IPS-NIHi11 (cell line): ENCODE data around the gene ATP5PO.
A peak's percentile ranks its signal among the peaks of the same experiment; 100 is the strongest.

ENCODE experiments used
- DNase-seq: peaks from one replicate; pipeline ENCODE4 v3.0.0; 2012; ENCODE audit warnings: mixed read lengths, low spot score

Gene ATP5PO, protein sequence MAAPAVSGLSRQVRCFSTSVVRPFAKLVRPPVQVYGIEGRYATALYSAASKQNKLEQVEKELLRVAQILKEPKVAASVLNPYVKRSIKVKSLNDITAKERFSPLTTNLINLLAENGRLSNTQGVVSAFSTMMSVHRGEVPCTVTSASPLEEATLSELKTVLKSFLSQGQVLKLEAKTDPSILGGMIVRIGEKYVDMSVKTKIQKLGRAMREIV

DNA sequence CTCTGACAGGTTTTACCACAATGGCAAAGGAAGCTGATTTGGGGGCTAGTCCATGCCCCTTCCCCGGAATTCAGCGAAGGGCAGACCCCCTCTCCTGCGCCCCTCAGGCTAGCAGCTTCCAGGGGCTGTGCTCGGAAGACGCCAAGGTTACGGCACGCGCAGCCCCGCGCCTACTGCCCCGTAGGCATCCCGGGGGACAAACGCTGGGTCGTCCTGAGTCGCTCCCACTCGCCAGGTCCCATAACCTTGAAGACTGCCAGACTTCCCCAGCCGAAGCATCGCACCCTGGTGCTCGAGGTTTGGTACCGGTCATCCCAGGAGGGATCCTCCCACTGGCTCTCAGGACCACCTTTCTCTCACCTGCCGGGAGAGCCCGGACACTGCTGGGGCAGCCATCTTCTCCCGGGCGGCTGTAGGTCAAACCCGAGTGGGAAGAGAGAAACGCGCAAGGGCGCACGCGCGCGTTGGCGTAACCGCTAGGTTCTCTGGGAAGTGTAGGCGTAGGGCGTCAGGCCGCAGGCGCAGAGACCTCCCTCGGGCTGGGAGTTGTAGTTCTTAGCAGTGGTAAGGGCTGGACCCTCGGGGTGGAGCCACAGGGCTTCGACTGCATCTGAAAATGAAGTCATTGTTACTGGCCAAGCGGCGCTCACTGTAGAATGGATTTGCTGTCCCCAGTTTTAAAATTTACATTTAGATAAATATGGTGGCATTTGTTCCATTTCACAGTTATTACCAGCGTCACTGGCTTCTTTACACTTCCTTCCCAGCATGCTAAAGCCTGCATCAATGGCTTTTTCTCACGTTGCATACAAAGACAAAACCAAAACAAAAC lies at the start of gene ATP5PO:
Gene ATP5PO, minus strand, starts transcription at position 437 of the 832 bp plus-strand sequence. Its CDS starts 41 bp downstream, at position 396.
- peak; percentile 94 for DNase-seq

DNA sequence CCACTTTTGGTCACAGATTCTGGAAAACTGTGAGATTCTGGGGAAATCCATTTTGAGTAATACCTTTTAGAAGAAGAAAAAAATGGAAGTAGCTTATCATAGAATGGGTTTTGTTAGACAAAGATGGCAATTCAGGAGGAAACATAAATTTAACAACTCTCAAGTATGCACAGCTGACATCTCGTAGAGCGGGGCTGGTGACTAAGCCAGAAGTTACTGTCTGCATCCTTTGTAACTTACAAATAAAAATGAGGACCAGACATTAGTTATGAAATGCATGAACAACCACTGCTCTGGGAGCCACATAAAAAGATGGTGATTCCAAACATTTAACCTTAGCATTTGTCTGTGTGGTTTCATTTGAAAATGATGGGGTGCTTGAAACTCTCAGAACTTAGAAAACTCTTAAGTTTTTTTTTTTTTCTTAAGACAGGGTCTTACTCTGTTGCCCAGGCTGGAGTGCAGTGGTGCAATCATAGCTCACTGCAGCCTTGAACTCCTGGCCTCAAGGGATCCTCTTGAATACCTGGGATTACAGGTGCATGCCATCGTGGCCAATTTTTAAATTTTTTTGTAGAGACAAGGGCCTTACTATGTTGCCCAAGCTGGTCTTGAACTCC lies 49.2 kb upstream of the ATP5PO start:
- no peak for DNase-seq

GRCh38 chr21:33963848-33964555 lies 48.4 kb upstream of the ATP5PO start:
- DNase-seq, result no peak

DNA sequence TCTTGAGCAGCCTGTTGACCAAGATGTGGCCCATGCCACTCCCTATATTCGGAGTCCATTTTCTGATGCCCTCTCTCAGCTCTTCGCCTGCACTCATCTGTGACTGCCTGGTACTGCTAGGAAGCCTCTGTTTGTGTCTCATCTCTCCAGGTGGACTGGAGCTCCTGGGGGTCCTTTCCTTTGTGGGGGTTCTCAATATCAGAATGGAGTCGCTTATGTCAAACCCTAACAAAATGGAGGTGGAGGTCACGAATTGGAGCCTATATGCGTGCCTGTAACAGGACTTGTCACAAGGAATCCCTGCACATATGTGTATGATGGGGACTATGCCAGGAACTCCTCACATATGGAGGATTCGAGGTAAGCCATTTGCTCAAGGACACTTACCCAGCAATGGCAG lies 46.7 kb upstream of the ATP5PO start:
- DNase-seq, result no peak

DNA sequence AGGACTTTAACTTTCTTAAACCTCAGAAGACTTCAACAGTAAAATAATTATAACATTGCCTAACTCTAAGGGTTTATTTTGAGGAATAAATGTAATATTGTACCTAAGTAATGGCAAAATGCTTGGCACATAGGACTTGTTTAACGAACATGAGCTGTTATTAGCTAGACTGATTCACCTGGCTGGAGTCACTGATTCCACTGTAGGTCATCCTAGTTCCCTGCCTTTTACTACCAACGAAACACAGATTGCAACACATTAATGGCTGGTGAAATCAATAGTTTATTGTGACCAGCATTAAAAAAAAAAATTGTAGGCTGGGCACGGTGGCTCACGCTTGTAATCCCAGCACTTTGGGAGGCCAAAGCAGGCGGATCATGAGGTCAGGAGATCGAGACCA lies 45.5 kb upstream of the ATP5PO start:
- no peak for DNase-seq

- no peak for DNase-seq
Observed at GRCh38 chr21:33959680-33960079, 44.1 kb upstream of the ATP5PO start.

DNA sequence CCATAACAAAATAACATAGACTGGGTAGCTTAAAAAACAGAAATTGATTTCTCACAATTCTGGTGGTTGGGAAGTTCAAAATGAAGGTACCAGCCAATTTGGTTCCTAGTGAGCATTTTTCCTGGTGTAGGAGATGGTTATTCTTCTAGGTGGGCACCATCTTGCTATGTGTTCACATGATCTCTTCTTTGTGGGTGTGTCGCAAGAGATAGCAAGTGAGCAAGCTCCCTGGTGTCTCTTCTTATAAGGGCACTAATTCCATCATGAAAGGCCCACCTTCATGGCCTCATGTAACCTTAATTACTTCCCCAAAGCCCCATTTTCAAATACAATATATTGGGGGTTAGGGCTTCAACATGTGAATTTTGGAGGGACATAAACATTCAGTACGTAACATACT lies 38.8 kb upstream of the ATP5PO start:
- no peak for DNase-seq

DNA sequence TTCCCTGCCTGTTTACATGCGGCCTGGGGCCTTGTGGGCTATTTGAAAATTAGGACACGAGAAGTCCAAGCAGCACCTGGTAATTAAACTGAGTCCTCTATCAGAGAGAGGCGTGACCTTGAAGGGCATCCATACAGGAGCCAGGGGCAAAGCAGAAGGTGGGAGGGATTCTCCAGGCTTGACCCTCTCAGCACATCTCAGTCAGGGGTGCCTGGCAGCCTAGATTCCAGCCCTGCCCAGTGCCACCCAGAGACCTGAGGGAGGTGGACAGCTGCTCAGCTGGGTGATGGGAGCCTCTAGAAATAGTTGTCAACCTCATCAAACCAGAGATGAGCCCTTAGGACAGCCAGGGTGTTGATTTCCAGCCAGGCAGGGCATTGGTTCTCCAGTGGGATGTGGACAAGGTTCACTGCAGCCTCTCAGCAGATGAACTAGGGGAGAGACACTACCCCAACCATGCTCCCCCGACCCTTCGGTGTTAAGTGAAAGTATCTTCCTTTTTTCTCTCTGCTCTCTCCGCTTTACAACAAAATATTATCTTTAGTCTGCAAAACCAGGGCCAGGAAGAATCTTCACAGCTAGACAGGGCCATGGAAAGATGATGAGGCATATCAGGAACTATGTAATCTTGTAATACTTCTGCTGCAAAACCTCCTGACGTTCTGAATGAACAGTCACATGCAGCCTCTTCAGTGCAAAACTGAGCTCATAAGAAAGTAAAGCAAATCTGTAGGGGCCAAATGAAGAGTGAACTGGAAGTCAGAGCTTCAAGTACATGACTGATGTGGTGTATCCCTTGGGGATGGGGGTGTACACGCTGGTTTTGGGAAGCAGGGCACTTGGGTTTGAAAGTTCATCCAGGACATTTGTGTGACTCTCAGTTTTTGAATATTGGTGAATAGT lies 35.9 kb upstream of the ATP5PO start:
- DNase-seq, result no peak

DNA sequence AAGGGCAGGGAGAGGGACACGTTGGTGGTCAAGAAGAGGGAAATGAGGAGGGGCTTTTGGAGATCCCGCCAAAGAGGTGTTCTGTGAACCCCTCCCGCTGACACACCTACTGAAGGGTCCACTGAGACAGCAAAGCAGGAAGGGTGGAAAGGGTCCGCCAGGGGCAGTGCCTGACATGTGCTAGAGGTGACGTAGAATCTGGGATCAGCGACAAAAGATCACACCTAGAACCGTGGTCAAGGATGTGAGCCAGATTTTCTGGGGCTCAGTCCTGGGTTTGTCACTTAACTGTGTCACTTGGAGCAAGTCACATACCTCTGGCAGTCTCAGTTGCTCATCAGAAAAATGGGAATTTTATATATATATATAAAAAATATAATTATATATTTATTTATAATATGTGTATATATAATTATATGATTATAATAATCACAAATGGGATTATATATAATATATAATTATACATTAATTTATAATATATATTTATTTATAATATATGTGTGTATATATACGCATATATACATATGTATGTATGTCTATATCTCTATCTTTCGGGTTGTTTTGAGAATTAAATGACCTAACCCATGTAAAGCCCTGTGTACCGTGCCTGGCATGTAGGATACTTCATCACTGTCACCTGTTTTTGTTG lies 35.0 kb upstream of the ATP5PO start:
- no peak for DNase-seq

DNA sequence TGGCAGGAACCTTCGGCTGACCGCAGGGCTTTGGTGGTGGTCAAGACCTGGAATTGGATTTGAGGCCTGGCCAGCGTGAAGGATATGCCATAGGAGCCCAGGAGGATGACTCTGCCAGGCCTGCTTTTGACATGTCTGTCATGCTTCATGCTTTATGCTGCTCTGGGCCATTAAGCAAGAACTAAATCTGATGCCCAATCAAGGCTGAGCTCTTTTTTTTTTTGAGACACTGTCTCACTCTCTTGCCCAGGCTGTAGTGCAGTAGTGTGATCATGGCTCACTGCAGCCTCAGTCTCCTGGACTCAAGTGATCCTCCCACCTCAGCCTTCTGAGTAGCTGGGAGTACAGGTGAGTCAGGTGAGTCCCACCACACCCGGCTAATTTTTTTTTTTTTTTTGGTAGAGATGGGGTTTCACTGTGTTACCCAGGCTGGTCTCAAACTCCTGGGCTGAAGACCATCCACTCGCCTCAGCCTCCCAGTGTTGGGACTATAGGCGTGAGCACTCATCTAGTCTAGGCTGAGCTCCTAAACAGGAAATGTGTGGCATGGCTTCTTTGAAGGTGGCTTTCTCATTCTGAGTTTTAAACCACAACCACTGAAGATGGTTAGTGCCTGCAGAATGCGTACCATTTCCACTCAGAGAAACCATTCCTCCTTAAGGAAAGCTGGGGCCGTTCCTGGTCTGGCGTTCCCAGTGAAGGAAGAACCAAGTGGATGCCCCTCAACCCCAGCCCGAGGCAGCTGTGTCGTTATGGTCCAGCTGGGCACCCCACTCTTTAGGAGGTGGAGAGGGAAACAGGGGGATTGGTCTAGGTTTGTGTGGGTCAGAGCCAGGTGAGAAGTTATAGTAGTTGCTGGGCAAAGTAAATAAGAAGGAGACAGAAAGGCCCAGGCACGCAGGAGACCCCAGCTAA lies 34.2 kb upstream of the ATP5PO start:
- DNase-seq, result no peak

GRCh38 chr21:33948951-33949444 lies 33.4 kb upstream of the ATP5PO start:
- no peak for DNase-seq

- peak; percentile 88 for DNase-seq
Observed at GRCh38 chr21:33948096-33948950, 32.7 kb upstream of the ATP5PO start.

- peak; percentile 89 for DNase-seq
Observed at GRCh38 chr21:33947451-33948095, 32.0 kb upstream of the ATP5PO start.

DNA sequence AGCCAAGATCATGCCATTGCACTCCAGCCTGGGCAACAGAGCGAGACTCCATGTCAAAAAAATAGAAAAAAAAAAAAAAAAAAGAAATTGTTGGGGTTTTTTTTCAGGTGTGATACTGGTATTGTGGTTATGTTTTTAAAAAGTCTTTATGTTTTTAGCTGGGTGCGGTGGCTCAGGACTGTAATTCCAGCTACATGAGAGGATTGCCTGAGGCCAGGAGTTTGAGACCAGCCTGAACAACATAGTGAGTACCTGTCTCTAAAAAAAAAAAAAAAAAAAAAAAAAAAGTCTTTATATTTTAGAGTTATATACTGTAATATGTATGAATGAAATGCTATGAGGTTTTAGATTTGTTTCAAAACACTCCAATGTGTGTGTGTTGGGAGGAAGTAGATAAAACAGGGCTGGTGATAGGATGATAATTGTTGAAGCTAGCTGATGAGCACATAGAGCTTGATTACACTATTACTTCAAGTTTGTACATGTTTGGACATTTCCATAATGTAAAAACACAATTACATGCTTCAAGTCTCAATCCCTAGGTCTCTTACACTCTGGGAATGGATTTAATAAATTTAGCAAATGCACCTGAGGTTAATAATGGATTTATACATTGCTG lies 30.2 kb upstream of the ATP5PO start:
- DNase-seq, result no peak

DNA sequence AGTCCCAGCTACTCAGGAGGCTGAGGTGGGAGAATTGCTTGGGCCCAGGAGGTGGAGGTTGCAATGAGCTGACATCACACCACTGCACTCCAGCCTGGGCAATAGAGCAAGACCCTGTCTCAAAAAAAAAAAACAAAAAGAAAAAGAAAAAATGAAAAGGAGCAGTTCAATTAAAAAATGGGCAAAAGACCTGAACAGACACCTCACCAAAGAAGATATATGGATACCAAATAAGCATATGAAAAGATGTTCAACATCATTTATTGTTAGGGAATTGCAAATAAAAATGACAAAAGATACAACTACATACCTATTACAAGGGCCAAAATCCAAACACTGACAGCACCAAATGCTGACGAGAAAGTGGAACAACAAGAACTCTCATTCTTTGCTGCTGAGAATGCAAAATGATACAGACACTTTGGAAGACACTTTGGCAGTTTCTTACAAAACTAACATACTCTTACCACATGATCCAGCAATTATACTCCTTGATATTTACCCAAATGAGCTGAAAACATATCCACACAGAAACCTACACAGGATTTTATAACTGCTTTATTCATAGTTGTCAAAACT lies 28.7 kb upstream of the ATP5PO start:
- no peak for DNase-seq

GRCh38 chr21:33943293-33943692 lies 27.7 kb upstream of the ATP5PO start:
- no peak for DNase-seq

DNA sequence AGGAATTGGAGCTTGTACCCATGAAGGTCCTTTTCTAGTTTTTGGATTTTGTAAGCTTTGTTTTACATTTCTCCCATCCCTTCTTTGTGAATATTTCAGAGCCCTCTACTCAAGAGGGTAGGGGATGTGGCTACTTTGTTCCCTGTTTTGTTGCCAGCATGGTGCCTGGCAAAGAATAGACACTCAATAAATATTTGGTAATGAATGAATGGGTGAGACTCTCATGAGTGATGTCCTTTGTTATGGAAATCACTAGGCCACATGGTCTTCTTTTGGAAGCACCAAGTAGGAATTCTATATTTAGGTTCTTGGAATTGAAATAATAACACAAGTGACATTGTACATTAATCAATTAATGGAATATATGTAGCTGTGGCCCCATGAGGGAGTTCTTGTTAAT lies 26.8 kb upstream of the ATP5PO start:
- DNase-seq, result no peak
